K562 (cell line): ENCODE measurements around the gene PHTF2. TPM values are rescaled to one million over a fixed set of nuclear protein-coding genes. Genes with fewer than 3 reads are reported as not detected.
A peak's percentile ranks its signal among the peaks of the same experiment; 100 is the strongest.

Experiments
- ARID1B ChIP-seq: fragments of 450-650 bp; IDR thresholded peaks from 2 replicates; pipeline ENCODE4 v1.6.1; 2016; ENCODE audit warnings: antibody characterized with exemption, mild to moderate bottlenecking, inconsistent platforms
- BCOR ChIP-seq: fragments of 450-650 bp; IDR thresholded peaks from 2 replicates; pipeline ENCODE4 v1.6.1; 2016
- DDX20 ChIP-seq: fragments of 450-650 bp; IDR thresholded peaks from 2 replicates; pipeline ENCODE4 v1.6.1; 2016; ENCODE audit warnings: missing genetic modification characterization, low read depth, mild to moderate bottlenecking, missing compliant biosample characterization, moderate library complexity
- HDAC2 ChIP-seq: fragments of 450-650 bp; IDR thresholded peaks from 2 replicates; pipeline ENCODE4 v1.6.1; 2016; ENCODE audit warnings: mild to moderate bottlenecking
- MXI1 ChIP-seq: IDR thresholded peaks from 2 replicates; pipeline ENCODE4 v1.6.1; 2011; ENCODE audit warnings: low read depth, mild to moderate bottlenecking, improper control_type of control experiment, low read length
- PHF20 ChIP-seq: fragments of 450-650 bp; IDR thresholded peaks from 2 replicates; pipeline ENCODE4 v1.6.1; 2018; ENCODE audit not compliant: partially characterized antibody
- RBBP5 ChIP-seq: fragments of 200-600 bp; sonication (generic); IDR thresholded peaks from 2 replicates; pipeline ENCODE4 v1.6.1; 2012; ENCODE audit warnings: borderline replicate concordance, mild to moderate bottlenecking, low read length, control low read depth, inconsistent platforms; ENCODE audit not compliant: insufficient read depth, poor library complexity, severe bottlenecking
- SAP30 ChIP-seq: fragments of 200-600 bp; sonication (generic); IDR thresholded peaks from 2 replicates; pipeline ENCODE4 v1.6.1; 2012; ENCODE audit warnings: borderline replicate concordance, low read depth, mild to moderate bottlenecking, moderate library complexity, low read length, control low read depth, inconsistent platforms; ENCODE audit not compliant: insufficient read depth, poor library complexity, severe bottlenecking
- SREBF2 ChIP-seq: sonication (generic); formaldehyde crosslinking; IDR thresholded peaks from 2 replicates; pipeline ENCODE4 v1.4.0; 2020; ENCODE audit warnings: mild to moderate bottlenecking, missing genetic modification reagents
- SRF ChIP-seq, 2 experiments: fragments of 250-450, 450-650 bp in 1 of 2; sonication (Bioruptor Pico) in 1 of 2; sonication (generic) in 1 of 2; formaldehyde crosslinking; IDR thresholded peaks; 2 replicates each; pipeline versions ENCODE4 v1.5.0 to v1.5.1; 2020 to 2022; ENCODE audit warnings: mild to moderate bottlenecking in 1 of 2, missing genetic modification reagents in 1 of 2
- polyA plus RNA-seq, 8 experiments: library from polyadenylated mRNA; depleted of rRNA in 4 of 8; stranded (reverse) in 5 of 8; unstranded in 3 of 8; fragments of >200 nt; fragmentation: Nextera tagmentation in 2 of 8; fragmentation: Illumina TruSeq in 1 of 8; extraction: Ambion mirVana in 2 of 8; extraction: Trizol in 1 of 8; gene quantifications; 2 replicates each; pipeline versions ENCODE4 v1.2.1 to v1.2.3, GENCODE V29; 2011 to 2014; ENCODE audit warnings: inconsistent platforms in 1 of 8, missing spikeins in 1 of 8
- total RNA-seq, 7 experiments: library from RNA; depleted of rRNA in 6 of 7; stranded (reverse); fragments of >200 nt in 6 of 7; fragmentation: Illumina TruSeq in 2 of 7; extraction: Trizol in 2 of 7; gene quantifications; 2 replicates each; pipeline versions ENCODE4 v1.2.1 to v1.2.3, GENCODE V29; 2011 to 2021; ENCODE audit warnings: low replicate concordance in 1 of 7
- TF ChIP-seq, protein P1 (sequence below): fragments of 250-450 bp; sonication (Bioruptor Pico); IDR thresholded peaks from 2 replicates; pipeline ENCODE4 v1.5.0; 2021; ENCODE audit warnings: mild to moderate bottlenecking, borderline replicate concordance
- TF ChIP-seq, protein P2 (sequence below), 2 experiments: fragments of 450-650 bp in 1 of 2; sonication (generic) in 1 of 2; formaldehyde crosslinking; conservative IDR thresholded peaks; 2 replicates each; pipeline versions ENCODE4 v1.4.0 to v1.8.1; 2020 to 2022; ENCODE audit warnings: mild to moderate bottlenecking in 1 of 2, missing genetic modification reagents in 1 of 2
- TF ChIP-seq, protein P3 (sequence below): fragments of 450-650 bp; formaldehyde crosslinking; IDR thresholded peaks from 2 replicates; pipeline ENCODE4 v1.4.0; 2020; ENCODE audit warnings: mild to moderate bottlenecking, moderate library complexity
- TF ChIP-seq, protein P4 (sequence below), 2 experiments: fragments of 450-650 bp; IDR thresholded peaks; 2 replicates each; pipeline ENCODE4 v1.6.1; 2018; ENCODE audit warnings: mild to moderate bottlenecking in 2 of 2, low read depth in 1 of 2; ENCODE audit not compliant: partially characterized antibody in 2 of 2

The PHTF2 gene
- total and polyA plus RNA-seq, 9 of the 15 experiments (the other 6 are each of a cell fraction or from before 2014, with no cell fraction given), result 17.9 to 43.6 (median 25.4) TPM

DNA sequence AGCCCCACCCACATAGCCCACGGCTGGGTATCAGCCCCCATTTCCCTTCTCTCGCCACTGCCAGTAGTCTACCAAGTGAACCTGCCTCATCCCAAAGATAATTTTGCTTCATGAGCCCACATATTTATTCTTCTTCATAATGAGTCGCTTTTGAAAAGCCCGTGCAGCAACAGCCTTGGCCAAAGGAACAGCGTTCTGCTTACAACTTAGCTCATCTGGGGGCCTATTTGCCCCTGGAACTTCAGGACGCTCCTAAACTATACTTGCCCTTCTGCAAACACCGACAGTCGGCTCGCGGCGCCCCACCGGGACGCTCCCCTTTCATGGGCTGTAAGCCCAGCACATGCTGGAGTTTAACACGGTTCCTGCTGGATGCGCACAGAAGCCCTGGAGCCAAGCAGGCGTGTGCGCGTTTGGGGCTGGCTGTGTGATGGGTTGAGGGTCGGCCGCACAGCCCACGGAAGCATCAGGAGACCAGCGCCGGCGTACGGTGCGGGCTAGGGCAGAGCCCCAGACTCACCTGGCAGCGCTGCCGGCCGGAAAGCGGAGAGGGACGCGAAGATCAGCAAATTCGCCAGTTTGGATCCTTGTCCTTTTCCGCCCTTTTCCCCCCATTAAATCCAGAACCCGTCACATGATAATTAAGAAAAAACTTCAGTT, 709 bp upstream of the PHTF2 start (continued):
- TF ChIP-seq, protein P1, sequence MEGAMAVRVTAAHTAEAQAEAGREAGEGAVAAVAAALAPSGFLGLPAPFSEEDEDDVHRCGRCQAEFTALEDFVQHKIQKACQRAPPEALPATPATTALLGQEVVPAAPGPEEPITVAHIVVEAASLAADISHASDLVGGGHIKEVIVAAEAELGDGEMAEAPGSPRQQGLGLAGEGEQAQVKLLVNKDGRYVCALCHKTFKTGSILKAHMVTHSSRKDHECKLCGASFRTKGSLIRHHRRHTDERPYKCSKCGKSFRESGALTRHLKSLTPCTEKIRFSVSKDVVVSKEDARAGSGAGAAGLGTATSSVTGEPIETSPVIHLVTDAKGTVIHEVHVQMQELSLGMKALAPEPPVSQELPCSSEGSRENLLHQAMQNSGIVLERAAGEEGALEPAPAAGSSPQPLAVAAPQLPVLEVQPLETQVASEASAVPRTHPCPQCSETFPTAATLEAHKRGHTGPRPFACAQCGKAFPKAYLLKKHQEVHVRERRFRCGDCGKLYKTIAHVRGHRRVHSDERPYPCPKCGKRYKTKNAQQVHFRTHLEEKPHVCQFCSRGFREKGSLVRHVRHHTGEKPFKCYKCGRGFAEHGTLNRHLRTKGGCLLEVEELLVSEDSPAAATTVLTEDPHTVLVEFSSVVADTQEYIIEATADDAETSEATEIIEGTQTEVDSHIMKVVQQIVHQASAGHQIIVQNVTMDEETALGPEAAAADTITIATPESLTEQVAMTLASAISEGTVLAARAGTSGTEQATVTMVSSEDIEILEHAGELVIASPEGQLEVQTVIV (CRISPR knock-in tag), result 0 out of 2 replicates have a peak, but pooled peaks have one; percentile 51
- TF ChIP-seq BCOR (peak; percentile 56; the same call in 1 of the 2 replicates), SRF (CRISPR knock-in tag; IDR thresholded peaks at IDR 0.05) (peak in 1 of 2 experiments; percentile 31; a peak in 1 of 4 replicates), PHF20 (peak; percentile 37), DDX20 (tag) (no peak), SREBF2 (no peak), SAP30 (peak; percentile 87), MXI1 (0 out of 2 replicates have a peak, but pooled peaks have one; percentile 16), ARID1B (peak; percentile 15; the same call in 1 of the 2 replicates), RBBP5 (peak; percentile 50), HDAC2 (peak; percentile 59; the same call in 1 of the 2 replicates)
- TF ChIP-seq, protein P2, sequence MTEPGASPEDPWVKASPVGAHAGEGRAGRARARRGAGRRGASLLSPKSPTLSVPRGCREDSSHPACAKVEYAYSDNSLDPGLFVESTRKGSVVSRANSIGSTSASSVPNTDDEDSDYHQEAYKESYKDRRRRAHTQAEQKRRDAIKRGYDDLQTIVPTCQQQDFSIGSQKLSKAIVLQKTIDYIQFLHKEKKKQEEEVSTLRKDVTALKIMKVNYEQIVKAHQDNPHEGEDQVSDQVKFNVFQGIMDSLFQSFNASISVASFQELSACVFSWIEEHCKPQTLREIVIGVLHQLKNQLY (CRISPR knock-in tag; conservative IDR thresholded peaks at IDR 0.05), result 0 out of 4 replicates have a peak, but pooled peaks have one; percentile 39 to 46
- TF ChIP-seq, protein P3, sequence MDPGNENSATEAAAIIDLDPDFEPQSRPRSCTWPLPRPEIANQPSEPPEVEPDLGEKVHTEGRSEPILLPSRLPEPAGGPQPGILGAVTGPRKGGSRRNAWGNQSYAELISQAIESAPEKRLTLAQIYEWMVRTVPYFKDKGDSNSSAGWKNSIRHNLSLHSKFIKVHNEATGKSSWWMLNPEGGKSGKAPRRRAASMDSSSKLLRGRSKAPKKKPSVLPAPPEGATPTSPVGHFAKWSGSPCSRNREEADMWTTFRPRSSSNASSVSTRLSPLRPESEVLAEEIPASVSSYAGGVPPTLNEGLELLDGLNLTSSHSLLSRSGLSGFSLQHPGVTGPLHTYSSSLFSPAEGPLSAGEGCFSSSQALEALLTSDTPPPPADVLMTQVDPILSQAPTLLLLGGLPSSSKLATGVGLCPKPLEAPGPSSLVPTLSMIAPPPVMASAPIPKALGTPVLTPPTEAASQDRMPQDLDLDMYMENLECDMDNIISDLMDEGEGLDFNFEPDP (CRISPR knock-in tag), result peak; percentile 83; the same call in 1 of the 2 replicates
- TF ChIP-seq, protein P4, sequence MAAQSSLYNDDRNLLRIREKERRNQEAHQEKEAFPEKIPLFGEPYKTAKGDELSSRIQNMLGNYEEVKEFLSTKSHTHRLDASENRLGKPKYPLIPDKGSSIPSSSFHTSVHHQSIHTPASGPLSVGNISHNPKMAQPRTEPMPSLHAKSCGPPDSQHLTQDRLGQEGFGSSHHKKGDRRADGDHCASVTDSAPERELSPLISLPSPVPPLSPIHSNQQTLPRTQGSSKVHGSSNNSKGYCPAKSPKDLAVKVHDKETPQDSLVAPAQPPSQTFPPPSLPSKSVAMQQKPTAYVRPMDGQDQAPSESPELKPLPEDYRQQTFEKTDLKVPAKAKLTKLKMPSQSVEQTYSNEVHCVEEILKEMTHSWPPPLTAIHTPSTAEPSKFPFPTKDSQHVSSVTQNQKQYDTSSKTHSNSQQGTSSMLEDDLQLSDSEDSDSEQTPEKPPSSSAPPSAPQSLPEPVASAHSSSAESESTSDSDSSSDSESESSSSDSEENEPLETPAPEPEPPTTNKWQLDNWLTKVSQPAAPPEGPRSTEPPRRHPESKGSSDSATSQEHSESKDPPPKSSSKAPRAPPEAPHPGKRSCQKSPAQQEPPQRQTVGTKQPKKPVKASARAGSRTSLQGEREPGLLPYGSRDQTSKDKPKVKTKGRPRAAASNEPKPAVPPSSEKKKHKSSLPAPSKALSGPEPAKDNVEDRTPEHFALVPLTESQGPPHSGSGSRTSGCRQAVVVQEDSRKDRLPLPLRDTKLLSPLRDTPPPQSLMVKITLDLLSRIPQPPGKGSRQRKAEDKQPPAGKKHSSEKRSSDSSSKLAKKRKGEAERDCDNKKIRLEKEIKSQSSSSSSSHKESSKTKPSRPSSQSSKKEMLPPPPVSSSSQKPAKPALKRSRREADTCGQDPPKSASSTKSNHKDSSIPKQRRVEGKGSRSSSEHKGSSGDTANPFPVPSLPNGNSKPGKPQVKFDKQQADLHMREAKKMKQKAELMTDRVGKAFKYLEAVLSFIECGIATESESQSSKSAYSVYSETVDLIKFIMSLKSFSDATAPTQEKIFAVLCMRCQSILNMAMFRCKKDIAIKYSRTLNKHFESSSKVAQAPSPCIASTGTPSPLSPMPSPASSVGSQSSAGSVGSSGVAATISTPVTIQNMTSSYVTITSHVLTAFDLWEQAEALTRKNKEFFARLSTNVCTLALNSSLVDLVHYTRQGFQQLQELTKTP (IDR thresholded peaks at IDR 0.05; ENCODE audit: low read depth in 1 of 2, partially characterized antibody in 2 of 2), result peak in 1 of 2 experiments; percentile 49
